GM21723 (cell line): ENCODE results near the gene COQ8A.

ENCODE experiments used
- ATAC-seq: cut with Tn5 transposase; IDR thresholded peaks from one replicate; pipeline ENCODE4 v1.9.1; 2021; ENCODE audit warnings: mild to moderate bottlenecking, moderate library complexity; ENCODE audit not compliant: unreplicated experiment

The COQ8A gene

DNA sequence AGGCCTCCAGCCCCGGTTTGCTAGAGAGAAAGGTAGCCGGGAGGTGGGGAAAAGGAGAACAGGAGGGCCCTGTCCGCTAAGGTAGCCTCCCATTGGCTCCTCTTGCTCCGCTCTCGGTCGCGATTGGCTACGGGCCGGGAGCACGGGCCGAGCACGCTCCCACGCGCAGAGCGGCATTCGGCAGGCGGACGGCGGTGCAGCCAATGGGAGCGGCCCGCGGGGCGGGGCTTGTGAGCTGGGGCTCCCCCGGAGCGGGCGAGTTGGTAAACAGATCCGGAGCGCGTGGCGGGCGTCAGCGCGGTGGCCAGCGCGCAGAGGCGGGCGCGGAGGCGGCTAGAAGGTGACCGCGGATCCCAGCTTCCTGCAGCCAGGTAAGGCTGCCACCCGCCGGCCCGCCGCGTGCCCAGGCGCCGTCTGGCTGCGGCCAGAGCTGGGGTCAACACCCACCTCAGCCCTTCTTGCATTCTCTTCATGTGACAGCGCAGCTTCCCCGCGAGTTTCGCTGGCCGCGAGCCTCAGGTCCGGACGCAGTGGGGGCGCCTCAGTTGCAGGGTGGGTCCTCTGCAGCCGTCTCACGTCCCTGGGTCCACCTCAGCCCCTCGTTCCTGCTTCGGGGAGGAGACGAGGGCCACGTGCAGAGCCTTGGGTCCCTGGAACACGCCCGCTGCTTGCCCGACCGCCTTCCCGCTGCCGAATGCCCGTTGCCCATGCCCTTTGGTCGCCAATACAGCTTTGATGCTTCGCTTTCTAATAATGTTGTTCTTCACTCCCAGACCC lies at the start of gene COQ8A:
Gene COQ8A (plus strand): TSS at position 266 of the 777 bp plus-strand sequence. CDS start 21,092 bp downstream, outside the sequence.
- peak; percentile 97 for ATAC-seq

DNA sequence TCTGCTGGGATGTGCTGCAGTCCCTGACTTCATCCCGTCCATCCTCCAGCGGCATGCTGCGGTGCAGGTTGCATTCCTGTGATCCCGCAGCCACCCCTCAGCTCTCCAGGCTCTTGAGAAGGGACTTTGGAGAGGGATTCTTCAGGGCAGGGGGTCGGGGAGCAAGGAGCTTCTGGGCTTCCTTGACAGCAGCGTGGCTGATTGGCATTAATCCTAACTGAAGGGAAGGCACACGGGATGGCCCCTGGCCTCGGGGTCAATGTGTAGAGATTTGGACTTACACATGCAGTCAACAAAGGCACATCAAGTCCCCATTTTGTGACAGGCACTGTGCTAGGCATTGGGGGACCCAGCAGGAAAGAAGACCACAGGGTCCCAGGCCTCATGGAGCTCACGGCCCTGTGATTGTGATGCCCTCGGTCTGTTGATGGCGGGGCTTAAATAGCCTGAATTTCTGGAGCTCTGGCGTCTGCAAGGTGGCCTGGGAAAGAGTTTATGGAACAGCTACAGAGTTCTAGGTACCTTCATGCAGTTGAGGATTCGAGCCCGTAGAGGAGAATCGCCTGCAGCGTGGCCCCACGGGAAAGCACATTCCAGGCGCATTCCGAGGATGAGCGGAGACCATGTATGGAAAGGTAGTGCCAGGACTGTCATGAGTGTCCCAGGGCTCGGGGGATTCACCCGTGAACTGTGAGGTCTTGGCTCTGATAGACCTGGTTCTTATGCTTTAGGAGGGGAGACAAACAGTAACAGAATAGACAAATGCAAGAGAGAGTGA lies 49.6 kb upstream of the COQ8A start:
- no peak for ATAC-seq

DNA sequence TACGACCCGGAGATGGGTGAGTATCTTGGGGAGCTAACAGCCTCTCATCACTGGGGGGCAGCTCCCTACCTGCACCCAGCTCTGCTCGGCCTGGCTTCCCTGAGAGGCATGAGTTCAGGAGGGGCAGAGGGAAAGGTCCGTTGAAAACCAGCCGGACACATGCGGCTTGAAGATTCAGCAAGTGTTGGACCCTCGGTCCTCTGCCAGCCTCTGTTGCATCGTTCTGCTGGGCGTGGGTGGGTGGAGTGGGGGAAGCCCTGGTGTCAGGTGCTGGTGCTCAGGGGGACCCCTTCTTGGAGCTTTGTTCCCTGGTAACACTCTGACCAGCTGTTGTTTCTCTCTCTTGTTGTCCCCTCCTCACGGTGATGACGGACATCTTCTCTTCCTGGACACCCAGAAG lies 48.7 kb upstream of the COQ8A start:
- ATAC-seq, result no peak

DNA sequence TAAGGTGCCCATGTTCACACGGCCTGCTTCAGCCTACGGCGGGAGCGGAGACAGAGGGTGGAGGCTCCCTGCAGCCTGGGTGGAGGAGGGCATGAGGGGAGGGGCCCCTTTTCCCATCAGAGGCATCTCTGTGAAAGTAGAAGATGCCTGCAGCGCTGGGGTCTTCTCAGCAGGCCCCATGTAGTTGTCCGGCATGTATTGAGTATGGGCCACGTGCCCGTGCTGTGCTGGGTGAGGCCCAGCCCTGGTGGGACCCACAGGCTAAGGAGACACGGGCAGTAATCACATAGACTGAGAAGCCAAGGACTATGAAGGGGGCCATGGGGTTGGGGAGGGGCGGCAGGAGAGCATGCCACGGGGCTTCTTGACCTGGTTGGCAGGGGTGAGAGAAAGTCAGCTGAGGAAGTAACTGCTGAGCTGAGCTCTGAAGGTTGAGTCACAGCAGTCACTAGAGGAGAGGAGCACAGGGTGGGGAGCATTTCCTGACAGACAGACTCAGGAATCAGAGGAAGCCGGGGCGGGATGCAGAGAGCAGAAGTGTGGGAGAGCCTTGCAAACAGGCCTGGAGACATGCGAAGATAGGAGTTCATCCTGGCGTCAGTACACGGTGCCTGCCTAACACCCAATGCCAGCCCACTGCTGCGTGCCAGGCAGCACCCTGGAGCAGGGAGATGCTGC lies 48.1 kb upstream of the COQ8A start:
- no peak for ATAC-seq

DNA sequence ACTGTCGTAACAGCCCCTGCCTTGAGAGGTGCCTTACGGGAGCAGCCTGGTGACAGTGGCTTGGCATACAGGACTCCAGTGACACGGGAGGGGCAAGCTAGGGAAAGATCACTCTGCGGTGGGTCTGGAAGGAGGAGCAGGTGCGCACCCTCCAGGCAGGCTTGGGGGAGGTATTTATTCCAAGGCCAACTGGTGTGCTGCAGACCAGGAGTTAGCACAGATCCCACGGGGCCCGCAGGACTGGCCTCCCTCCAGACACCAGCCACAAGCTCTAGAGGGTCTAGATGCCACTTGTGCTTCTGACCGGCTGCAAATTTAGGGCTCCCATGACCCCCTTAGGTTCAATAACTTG lies 47.6 kb upstream of the COQ8A start:
- no peak for ATAC-seq

DNA sequence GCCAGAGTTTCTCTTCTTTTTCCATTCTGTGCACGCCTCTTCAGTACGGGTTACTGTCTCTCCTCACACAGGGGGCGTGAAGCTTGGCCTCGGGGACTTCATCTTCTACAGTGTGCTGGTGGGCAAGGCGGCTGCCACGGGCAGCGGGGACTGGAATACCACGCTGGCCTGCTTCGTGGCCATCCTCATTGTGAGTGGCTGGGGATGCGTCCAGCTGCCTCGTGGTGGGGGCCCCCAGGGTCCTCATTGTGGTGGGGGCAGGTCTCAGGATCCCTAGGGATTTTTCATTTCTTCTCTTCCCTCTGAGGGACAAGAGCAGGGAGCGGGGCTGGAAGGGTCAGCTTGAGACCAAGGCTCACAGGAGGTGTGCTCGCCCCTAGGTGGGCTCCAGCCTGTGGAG lies 46.2 kb upstream of the COQ8A start:
- no peak for ATAC-seq

DNA sequence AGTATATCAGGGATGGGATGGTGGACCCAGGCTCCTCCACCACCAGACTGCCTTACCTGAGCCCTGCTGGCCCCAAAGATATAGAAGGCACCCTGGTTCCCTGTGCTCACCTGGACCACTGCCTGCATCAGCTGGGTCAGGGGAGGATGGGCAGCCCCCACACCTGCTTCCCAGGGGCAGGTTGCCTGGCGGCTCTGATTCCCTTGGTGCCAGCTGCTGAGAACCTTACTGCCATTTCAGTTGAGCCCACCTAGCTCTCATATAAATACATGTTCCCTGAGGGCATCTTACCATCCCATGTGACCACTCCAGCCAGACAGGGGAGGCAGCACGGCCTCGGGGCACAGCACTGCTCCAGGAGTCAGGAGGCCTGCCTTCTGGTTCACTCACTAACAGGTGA lies 45.3 kb upstream of the COQ8A start:
- ATAC-seq, result no peak

DNA sequence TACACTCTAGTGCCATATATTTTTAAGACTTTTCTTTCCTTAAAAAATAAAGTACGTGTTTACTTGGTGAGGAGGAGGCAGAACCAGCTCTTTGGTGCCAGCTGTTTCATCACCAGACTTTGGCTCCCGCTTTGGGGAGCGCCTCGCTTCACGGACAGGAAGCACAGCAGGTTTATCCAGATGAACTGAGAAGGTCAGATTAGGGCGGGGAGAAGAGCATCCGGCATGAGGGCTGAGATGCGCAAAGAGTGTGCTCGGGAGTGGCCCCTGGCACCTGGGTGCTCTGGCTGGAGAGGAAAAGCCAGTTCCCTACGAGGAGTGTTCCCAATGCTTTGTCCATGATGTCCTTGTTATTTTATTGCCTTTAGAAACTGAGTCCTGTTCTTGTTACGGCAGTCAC lies 44.5 kb upstream of the COQ8A start:
- ATAC-seq, result no peak

DNA sequence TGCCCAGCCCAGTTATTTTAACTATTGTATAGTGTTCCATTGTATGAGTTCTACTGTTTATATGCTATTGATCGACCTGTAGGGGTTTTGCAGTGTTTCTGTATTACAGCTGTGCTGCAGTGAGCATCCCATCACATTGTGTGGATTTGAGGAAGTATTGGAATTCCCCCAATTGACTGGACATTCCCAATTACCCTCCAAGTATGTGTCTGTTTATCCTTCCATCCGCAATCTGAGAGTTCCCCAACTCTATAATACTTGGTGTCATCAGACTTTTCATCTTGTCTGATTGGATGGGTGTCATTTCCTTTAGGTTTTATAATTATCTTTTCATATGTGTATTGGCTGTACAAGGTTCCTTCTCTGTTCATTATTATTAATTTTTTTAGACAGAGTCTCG lies 41.8 kb upstream of the COQ8A start:
- no peak for ATAC-seq

DNA sequence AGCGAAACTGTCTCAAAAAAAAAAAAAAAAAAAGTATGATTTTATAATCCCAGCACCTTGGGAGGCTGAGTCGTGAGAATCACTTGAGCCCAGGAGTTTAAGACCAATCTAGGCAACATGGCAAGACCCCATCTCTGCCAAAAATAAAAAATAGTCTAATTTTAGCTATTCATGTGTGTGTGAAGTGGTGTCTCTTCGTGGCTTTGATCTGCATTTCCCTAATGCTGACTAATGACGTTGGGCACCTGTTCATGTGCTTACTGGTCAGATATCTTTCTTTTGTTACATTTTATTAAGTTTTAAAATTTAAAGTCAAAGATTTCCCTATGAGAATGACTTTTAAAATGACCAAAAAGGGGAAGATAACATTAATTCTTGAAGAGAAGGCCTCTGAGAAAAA lies 38.7 kb upstream of the COQ8A start:
- ATAC-seq, result no peak

DNA sequence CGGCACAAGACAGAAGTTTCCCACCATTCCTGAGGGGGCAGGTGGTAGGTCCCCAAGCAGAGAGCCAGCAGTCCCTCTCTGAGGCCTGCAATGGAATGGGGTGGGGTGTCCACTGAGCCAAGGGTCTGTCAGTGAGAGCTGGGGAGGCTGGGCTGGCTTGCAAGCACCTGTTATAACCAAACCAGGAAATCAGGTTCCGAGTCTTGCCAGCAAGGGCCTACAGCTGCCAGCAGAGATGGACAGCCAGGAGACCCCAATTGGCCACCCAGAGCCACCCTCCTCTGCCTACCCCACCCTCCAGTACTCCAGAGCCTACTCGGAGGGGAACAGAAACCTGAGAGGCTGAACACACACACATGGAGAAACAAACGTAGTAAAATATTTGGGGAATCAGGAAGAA lies 37.5 kb upstream of the COQ8A start:
- ATAC-seq, result no peak

DNA sequence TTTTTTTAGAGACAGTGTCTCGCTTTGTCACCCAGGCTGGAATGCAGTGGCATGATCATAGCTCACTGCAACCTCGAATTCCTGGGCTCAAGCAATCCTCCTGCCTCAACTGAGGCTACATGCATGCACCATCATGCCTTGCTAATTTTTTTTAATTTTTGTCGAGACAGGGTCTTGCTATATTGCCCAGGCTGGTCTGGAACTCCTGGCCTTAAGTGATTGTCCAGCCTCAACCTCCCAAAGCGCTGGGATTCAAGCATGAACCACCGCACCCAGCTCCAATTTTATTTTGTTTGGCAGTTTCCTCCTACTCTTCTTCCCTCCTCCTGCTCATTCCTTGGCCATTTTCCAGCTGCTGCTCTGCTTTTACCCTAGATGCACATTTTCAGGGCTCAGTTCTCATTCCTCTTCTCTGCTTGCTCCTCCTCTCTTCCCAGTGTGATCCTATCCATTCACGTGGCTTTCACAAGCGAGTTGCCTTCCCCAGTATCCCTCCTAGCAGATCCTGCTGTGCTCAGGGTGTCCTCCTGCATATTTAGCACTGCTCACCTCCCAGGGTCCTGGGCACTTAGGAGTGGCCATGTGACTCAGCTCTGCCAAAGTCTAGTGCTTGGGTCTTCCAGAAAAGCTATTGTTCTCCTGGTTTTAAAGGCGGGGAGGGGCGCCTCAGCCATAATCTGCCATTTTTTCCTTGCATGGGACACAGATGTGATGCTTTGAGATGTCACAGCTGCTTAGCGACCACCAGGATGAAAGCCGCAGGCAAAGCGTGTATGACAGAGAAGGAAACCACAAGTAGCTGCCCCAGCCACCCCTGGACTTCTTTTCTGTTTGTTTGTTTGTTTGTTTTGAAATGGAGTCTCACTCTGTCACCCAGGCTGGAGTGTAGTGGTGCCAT lies 36.0 kb upstream of the COQ8A start:
- no peak for ATAC-seq

DNA sequence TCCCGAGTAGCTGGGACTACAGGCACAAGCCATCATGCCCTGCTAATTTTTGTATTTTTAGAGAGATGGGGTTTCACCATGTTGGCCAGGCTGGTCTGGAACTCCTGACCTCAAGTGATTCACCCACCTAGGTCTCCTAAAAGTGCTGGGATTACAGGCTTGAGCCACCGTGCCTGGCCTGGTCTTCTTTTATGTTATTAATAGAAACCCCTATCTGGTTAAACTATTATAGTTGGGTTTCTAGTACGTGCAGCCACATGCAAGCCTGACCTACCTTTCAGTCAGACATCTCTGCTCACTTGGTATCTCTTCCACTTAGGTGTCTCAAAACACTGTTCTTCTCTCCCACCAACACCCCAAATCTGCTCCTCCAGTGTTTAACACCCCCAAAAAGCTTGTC lies 35.3 kb upstream of the COQ8A start:
- ATAC-seq, result no peak

DNA sequence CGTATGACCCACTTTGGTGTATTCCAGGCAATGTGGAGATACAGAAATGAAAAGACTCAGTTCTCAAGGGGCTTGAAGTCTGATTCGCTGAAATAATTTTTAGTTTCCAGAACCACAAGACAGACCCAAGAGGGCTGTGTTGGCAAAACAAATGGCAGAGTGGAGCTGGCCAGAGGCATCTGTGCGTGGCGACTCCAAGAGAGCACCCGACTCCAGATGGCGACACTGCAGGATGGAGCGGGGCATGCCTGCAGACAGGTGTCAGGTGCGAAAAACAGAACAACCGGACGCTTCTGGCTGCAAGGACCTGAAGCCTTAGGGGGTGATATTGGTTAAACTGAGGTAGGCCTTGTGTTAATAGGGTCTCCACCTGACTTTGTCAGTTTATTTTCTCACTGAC lies 31.7 kb upstream of the COQ8A start:
- no peak for ATAC-seq

DNA sequence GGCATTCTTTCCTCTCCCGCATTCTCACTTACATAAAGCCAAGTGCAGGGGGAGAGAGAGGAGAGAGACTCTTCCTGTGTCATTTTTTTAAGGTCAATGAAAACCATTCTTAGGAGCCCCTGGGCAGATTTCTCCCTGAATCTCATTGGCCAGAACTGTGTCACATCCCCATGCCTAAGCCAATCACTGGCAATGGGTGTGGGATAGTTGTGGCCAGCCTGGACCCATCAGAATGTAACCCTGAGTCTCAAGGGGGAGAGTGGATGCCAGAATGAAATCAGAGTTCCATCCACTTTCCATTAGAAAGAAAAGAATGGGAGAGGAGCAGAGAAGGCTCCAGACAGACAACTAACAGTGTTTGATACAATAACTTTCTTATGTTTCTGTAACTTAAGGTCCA lies 31.2 kb upstream of the COQ8A start:
- no peak for ATAC-seq

DNA sequence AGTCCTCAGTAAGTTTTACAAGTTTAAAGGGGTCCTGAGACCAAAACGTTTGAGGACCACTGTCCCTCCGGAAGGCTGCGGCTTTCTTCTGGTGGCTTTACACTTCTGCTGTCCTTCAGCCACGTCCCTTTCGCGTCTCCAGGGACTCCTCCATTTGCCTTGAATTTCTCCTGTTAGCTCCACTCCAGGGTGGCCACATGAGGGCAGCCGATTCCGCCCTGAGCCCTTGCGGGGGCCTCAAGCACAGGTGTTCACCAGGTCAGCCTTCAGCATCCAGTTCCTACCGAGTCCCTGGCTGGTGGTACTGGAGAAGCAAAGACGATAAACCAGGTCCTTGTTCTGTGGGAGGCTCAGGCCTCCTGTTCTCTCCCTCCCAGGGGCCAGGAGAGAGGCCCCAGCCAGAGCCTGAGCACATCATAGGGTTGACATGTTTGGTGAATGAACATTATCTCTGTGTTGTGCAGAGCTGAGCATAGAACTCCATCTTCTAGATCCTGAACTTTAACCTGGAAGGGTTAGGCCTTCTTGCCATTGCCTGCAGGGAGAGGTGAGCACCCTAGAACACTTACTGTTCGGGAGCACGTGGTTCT lies 27.4 kb upstream of the COQ8A start:
- ATAC-seq, result peak; percentile 62

DNA sequence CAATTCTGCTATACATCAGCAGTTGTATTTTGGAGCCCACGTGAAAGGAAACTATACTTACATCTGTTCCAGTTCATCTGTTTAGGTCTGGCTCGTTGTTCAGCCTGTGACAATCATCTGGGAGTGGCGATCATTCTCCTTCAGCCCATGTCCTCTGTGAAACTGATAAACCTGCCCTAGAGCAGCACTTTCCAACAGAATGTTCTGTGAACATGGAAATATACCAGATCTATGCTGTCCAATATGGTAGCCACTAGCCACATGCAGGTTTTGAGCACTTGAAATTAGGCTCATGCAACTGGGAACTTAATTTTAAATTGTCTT lies 24.5 kb upstream of the COQ8A start:
- no peak for ATAC-seq

DNA sequence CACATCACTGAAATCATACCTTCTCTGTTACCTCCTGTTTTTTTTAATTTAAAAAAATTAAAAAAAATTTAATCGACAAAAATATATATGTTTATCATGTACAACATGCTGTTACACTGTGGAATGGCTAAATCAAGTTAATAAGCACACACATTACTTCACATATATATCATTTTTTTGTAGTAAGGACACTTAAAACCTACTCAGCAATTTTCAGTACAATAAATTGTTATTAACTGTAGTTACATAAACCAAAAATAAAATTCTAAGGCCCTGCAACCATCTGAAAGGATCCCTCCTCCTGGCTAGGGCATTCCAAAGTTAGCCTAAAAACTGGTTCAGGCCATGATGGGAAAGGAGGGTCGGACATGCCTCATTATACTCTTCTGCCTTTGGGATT lies 23.6 kb upstream of the COQ8A start:
- ATAC-seq, result no peak

DNA sequence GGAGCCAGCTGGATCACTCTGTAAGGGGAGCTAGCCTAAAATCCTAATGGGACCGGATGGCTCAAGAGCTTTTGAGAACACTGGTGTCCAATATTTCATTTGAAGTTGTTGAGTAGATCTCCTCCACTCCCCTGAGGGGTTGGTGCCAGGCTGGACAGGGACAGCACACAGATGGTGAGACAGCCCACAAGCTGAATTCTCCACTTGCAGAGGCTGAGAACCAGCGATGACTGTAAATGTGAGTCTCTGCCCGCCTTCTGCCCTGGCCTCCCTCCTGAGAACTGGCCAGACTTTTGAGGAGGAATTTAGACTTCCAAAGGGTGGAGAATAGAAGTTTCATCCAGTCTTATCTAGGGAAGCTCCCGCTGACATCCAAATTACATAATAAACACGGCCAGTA lies 20.5 kb upstream of the COQ8A start:
- ATAC-seq, result no peak

DNA sequence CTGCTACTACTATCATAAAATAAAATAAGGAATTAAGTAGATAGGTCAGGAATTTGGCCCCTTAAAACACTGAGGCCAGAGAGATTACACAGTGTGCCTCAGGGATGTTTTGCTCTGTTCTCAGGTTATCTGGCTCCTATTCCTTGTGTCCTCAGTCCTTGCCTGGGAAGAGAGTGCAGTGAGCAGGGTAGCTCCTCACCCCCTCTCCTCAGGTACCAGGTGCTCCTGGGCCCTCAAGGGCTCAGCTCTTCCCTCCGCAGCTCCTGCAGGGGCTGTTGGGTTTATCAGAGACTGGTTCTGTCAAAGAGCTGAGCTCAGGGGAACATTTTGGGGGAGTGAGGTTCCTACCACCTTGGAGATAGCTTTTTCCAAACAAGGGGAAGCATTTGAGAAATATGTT lies 20.1 kb upstream of the COQ8A start:
- no peak for ATAC-seq

DNA sequence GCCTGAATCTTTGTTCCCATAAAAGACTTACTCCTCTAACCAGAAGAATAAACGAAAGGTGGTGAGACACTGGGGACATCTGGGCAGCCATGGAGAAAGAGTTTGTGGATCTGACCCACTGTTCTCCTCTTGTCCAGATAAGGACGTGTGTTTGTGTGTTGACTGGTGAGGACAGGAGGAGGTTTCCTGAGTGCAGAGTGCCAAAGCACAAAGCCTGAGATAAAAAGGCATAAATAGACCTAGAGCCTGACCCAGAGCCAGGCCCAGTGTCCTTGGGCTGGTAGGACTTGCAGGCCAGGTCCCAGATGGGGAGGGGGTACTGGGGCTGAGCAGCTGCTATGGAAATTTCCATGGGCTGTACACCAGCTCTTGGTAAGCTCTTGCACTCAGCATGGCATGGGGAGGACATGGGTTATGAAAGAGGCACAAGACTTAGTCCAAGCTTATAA lies 19.6 kb upstream of the COQ8A start:
- ATAC-seq, result no peak
